HUES6 (cell line): Measurements from ENCODE around the gene GATA2.

Experiments used
- H3K27ac ChIP-seq: 2 replicates; pipeline ENCODE4 v1.7.0; 2013; ENCODE audit warnings: low read depth, mild to moderate bottlenecking, low read length, inconsistent platforms
- H3K27me3 ChIP-seq: 2 replicates; pipeline ENCODE4 v1.6.1; 2013; ENCODE audit warnings: low read length; ENCODE audit not compliant: control insufficient read depth, insufficient read depth
- H3K36me3 ChIP-seq: 2 replicates; pipeline ENCODE4 v1.6.1; 2013; ENCODE audit warnings: low read length; ENCODE audit not compliant: control insufficient read depth, insufficient read depth
- H3K4me1 ChIP-seq: 2 replicates; pipeline ENCODE4 v1.6.1; 2013; ENCODE audit warnings: low read length; ENCODE audit not compliant: control insufficient read depth, insufficient read depth
- H3K4me3 ChIP-seq: 2 replicates; pipeline ENCODE4 v1.5.1; 2013; ENCODE audit warnings: low read depth, low read length
- H3K9ac ChIP-seq: one replicate; pipeline ENCODE4 v1.6.1; 2013; ENCODE audit warnings: mild to moderate bottlenecking, low read length
- H3K9me3 ChIP-seq: 2 replicates; pipeline ENCODE4 v1.6.1; 2013; ENCODE audit warnings: low read depth, low read length; ENCODE audit not compliant: control insufficient read depth, insufficient read depth

The GATA2 gene

DNA sequence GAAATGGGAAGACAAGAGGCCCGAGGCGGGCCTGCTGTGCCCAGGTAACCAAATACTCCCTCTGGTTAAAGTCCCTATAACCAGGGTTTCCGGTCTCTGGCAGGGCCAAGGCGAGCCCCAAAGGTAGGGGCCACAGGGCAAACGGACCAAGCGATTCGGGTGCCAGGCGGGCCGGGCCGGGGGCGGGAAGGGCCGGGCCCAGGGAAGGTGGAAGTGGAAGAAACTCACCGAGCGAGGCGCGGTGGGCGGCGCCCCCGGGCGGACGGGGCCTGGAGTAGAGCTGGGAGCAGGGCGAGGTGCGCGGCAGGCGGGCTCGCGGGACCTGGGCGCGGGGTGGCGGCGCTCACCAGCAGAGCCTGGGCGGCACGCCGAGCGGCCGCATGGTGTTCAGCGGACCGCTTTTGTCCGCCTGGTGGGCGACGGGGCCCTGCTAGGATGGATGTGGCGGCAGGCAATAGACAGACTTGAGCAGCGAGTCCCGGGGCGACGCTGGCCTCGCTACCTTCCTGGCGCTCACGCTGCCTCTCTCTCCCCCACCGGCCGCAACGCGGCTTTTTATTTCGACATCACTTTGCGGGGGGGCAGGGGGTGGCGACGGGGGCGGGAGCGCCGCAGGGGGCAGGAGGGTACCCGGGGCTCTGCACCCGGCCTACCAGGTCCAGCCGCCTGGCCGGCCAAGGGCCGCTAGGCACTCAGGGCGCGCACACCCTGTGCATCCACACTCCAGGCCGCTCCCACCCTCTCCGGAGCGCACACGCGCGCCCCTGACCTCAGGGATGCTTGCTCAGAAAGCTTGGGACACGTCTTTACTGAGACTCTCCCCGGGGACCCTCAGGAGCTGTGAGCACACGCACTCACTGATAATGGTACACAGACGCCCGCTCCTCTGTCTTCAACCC, at the start of gene GATA2:
TSS of gene GATA2 (minus strand) at position 531 of the 899 bp plus-strand sequence. CDS start 6,170 bp downstream, outside the sequence.
- Histone ChIP-seq H3K4me1 (peaks cover 51% of the 10 kb centered on the region), H3K4me3 (peak within 1 kb of the TSS; percentile 65), H3K27ac (no peak within 1 kb of the TSS), H3K9me3 (no peaks in the 10 kb centered on the region), H3K36me3 (no peaks in the 10 kb centered on the region), H3K9ac (no peak within 1 kb of the TSS), H3K27me3 (peaks cover 98% of the 10 kb centered on the region)

DNA sequence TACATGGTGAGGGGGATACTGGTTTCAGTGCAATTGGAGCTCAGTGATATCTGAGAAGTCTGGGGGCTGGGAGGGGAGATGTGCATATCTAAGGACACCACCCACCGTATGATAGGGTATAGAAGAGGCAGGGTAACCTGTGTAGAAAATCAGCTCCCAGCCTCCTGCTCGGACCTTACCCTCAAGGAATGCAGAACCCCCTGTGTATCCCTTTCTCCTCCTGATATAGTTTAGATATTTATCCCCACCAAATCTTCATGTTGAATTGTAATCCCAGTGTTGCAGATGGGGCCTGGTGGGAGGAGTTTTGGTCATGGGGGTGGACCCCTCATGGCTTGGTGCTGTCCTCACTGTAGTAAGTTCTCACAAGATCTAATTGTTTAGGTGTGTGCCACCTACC, 48.2 kb upstream of the GATA2 start:
- Histone ChIP-seq H3K4me3 (no peak overlapping the region), H3K27me3 (peaks cover 7% of the 10 kb centered on the region; the same call in 1 of the 2 replicates)

DNA sequence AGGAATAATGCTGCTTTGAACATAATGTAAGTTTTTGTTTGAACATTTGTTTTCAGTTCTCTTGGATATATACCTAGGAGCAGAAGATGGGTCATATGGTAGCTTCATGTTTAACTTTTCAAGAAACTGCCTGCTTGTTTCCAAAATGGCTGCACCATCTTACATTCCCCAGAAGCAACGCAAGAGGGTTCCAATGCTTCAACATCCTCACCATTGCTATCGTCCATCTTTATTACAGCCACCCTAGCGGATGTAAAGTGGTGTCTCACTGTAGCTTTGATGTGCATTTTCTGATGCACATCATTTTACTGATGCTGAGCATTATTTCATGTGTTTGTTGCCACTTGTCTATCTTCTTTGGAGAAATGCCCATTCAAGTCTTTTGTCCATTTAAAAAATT, 46.4 kb upstream of the GATA2 start:
- H3K4me1 ChIP-seq = no peaks in the 10 kb centered on the region
- peaks cover 12% of the 10 kb centered on the region; the same call in 1 of the 2 replicates for H3K27me3 ChIP-seq
- no peak overlapping the region for H3K27ac ChIP-seq
- no peak overlapping the region for H3K4me3 ChIP-seq
- H3K9me3 ChIP-seq = peaks cover 4% of the 10 kb centered on the region; the same call in 1 of the 2 replicates
- no peaks in the 10 kb centered on the region for H3K36me3 ChIP-seq
- H3K9ac ChIP-seq = no peak overlapping the region

More for the DNA sequence above, 48.2 kb upstream of the GATA2 start:
- no peak overlapping the region for H3K27ac ChIP-seq
- H3K4me1 ChIP-seq = no peaks in the 10 kb centered on the region
- peaks cover 4% of the 10 kb centered on the region; the same call in 1 of the 2 replicates for H3K9me3 ChIP-seq
- no peak overlapping the region for H3K9ac ChIP-seq
- no peaks in the 10 kb centered on the region for H3K36me3 ChIP-seq

DNA sequence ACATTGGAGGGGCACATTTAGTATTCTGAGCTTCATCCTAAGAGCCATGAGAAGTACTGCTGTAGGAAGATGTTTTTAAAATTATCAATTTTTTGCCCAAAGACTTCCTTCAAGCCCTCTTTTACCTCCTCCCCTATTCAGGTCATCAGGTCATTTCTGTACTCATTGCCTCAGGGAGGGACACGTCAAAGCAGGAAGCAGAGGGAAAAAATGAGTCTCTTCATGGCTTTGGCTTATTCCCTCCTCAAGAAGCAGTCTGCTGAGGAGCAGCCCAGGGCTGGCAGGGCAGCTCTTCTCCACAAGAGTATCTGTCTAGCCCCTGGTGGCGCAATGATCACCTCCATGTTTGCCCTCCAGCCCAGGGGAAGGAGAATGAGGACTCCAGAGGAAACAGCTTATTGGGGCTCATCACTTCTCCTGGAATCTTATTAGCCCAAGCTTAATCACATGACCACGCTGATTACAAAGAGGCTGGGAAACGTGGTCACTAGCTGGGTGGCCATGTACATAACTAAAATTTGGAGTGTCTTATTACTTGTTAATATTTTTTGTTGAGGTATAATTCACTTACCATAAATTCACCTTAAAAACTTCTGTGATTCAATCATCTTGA, 44.2 kb upstream of the GATA2 start:
- Histone ChIP-seq H3K27ac (no peak overlapping the region), H3K9me3 (no peaks in the 10 kb centered on the region), H3K9ac (no peak overlapping the region), H3K4me3 (no peak overlapping the region), H3K36me3 (no peaks in the 10 kb centered on the region), H3K4me1 (0 out of 2 replicates have a peak, but pooled peaks cover 3% of the 10 kb centered on the region), H3K27me3 (peaks cover 17% of the 10 kb centered on the region; the same call in 1 of the 2 replicates)

DNA sequence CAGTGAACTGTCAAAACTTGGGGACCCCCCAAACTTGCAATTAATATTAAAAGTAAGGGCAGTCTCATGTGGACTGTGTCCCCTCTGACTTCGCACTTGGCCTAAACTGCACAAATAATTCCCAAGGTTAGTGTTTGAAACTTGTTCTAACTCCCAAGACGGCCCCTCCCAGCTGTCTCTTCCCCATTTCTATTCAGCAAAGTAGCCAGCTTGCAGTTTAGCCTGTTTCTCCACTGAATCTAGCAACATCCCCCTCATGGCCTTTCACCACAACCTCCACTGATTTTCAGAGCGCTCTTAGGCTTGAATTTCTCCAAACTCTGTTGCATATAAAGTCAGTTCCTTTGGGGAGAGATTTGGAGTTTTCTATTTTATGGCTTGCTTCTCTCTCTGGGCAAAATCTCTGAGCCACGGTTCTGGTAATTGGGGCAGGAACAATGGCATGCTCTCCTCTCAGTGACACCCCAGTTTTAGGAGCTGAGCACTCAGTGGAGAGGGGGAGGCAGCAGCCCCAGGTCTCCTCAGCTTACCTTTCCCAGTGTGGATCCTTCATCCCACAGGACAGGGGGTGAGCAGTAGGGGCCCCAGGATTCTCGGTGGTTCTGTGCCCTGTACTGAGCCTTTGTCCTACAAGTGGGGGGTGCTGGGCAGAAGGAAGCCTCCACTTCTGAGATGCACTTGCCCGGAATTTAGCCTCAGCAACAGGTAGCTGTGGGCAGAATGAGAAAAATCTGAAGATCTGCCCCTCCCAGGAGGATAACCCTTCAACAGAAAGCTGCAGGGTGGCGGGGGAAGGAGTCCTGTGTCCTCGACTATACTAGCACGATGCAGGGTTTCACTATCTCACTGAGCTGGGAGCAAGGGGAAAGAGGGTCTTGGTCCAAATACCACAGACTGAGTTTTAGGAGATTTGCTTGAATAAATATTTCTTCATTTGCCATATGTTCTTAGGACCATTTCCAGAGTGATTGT, 39.3 kb upstream of the GATA2 start:
- H3K27me3 ChIP-seq = peaks cover 10% of the 10 kb centered on the region; the same call in 1 of the 2 replicates

DNA sequence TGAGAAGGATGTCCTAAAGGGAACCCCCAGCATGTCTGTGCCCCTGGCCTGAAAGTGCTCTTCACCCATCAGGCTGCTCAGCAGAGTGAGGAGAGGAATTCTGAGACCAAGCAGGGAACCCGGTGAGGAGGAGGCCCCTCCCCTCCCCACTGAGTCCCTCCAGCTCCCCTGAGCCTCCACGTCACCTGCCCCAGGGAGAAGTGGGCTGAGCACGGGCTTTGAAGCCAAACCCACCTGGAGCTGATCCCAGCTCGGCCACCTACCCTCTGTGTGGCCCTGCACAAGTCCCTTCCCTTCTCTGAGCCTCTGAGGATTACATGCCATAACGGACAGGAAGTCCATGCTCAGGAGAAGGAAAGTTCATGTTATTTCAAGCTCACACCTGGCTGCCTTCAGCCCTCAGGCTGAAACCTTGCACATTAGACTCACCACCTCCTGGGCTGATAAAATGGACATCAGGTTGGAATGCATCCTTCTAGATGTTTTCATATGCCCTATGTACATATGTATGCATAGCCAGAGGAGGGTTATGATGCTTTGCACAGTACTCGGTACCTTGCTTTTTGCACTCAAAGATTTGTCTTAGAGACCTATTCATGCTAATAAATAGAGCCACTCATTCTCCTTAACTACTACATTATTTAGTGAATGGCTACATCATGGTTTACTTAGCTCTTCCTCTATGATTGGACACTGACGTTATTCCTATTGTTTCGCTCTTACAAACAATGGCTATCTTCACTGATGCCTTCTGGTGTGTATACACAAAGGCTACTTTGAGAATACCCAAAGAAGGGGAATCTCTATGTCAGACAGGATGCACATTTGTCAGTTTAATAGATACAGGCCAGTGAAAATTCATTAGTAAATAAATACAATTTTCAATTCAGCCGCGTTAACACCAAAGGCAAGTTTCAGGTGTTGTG, 31.6 kb upstream of the GATA2 start:
- no peaks in the 10 kb centered on the region for H3K9me3 ChIP-seq
- no peak overlapping the region for H3K9ac ChIP-seq
- H3K36me3 ChIP-seq = no peaks in the 10 kb centered on the region
- no peaks in the 10 kb centered on the region for H3K4me1 ChIP-seq
- no peak overlapping the region for H3K27ac ChIP-seq
- peaks cover 27% of the 10 kb centered on the region; the same call in 1 of the 2 replicates for H3K27me3 ChIP-seq
- H3K4me3 ChIP-seq = no peak overlapping the region

More for the DNA sequence above, 39.3 kb upstream of the GATA2 start:
- no peak overlapping the region for H3K4me3 ChIP-seq
- H3K27ac ChIP-seq = no peak overlapping the region
- H3K9me3 ChIP-seq = no peaks in the 10 kb centered on the region
- H3K36me3 ChIP-seq = no peaks in the 10 kb centered on the region
- no peak overlapping the region for H3K9ac ChIP-seq
- H3K4me1 ChIP-seq = peaks cover 3% of the 10 kb centered on the region; the same call in 1 of the 2 replicates

DNA sequence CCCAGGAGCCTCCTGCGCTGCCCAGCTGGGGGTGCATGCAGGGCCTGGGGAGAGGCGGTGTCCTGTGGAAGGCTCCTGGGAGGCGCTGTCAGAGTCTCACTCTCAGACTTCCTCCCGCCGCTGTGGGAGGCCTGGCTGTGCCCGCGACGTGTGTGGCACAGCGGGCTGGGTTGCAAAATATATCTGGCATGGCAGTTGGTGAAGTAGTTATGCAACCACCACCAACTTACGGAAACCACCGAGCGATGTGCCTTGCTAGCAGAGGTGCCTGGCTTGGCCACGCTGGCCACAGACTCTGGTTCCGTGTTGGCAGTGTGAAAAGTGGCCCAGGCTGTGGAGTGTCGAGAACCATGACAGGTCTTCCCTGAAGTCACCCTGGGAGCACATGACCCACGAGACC, 30.6 kb upstream of the GATA2 start:
- Histone ChIP-seq H3K27ac (no peak overlapping the region), H3K4me1 (no peaks in the 10 kb centered on the region), H3K27me3 (peaks cover 27% of the 10 kb centered on the region; the same call in 1 of the 2 replicates), H3K36me3 (no peaks in the 10 kb centered on the region), H3K4me3 (no peak overlapping the region), H3K9ac (no peak overlapping the region), H3K9me3 (no peaks in the 10 kb centered on the region)

DNA sequence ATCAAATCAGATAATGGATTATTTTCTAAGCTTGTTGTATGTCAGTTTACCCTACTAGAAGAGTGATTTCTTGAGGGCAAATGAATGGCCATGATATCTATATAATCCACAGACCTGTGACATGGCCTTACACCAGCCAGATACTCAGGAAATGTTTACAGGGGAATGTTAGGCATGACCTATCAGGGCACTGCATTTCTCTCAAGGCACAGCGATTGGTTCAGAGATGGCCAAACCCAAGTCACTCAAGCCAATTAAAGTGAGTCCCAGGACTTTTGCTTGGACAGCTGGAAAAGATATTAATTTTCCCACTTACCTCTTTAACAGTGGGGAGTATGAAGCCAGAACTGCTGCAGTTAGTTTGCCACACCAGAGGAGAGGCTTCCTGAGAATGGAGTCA, 28.7 kb upstream of the GATA2 start:
- Histone ChIP-seq H3K27ac (no peak overlapping the region), H3K4me1 (no peaks in the 10 kb centered on the region), H3K36me3 (no peaks in the 10 kb centered on the region), H3K27me3 (peaks cover 27% of the 10 kb centered on the region; the same call in 1 of the 2 replicates), H3K9ac (no peak overlapping the region), H3K4me3 (no peak overlapping the region), H3K9me3 (no peaks in the 10 kb centered on the region)

DNA sequence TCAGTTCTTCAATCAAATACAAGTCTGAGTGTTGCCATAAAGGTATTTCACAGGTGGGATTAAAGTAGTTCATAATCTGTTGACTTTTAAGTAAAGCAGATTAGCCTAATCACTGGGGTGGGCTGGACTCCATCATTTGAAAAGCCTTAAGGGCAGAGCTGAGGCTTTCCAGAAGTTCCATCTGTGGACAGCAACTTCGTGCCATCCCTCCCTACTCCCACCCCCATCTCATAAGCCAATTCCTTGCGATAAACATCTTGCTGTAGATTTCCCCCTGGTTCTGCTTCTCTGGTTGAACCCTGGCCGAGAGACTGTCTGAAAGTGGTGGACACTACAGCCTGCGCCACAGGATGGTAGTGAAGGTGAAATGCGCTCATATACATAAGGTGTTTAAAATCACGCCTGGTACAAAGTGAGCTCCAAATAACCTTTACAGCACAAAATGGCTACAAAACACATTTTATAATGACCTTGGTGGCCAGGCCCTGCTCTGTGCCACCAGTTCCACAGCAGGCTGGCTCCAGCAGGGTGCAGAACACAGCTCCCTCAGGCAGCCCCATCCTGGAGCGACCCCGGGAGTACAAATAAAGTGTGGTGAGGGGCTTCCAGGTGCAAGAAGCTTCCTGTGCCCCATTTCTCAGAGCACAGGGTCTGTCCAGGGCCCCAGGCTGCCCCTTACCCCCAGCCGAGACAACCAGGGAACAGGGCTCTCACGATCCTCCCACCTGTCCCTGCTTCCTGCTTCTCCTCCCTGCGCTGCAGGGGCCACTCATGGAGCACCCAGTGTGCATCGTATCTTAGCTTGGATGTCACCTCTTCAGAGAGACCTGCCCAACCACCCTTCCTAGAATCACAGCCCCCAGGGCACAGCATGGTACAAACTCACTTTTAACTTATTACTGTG, 25.8 kb upstream of the GATA2 start:
- peaks cover 4% of the 10 kb centered on the region for H3K9me3 ChIP-seq
- no peak overlapping the region for H3K4me3 ChIP-seq
- H3K27ac ChIP-seq = no peak overlapping the region
- no peaks in the 10 kb centered on the region for H3K4me1 ChIP-seq
- no peaks in the 10 kb centered on the region for H3K36me3 ChIP-seq
- peaks cover 27% of the 10 kb centered on the region; the same call in 1 of the 2 replicates for H3K27me3 ChIP-seq
- no peak overlapping the region for H3K9ac ChIP-seq
